Medulla oblongata (tissue), 1 donor: Measurements from ENCODE around the gene MAN1C1.
"Not testable (repeated sequence)": the region's sequence is repeated elsewhere in the genome, so short reads cannot be mapped to it uniquely, and the experiment has no call there.

ENCODE experiments used
- DNase-seq: peaks from one replicate; pipeline ENCODE4 v3.0.0-alpha.2; 2015; ENCODE audit errors: extremely low spot score

Gene MAN1C1

GRCh38 chr1:25698252-25698651 is 81.7 kb downstream of the MAN1C1 start:
- DNase-seq, result no peak

GRCh38 chr1:25699059-25699458 is 82.5 kb downstream of the MAN1C1 start:
- DNase-seq, result not testable (repeated sequence)

GRCh38 chr1:25699500-25700143 is 83.0 kb downstream of the MAN1C1 start:
- DNase-seq, result no peak

GRCh38 chr1:25700144-25700523 is 83.5 kb downstream of the MAN1C1 start:
- DNase-seq, result peak; percentile 53

DNA sequence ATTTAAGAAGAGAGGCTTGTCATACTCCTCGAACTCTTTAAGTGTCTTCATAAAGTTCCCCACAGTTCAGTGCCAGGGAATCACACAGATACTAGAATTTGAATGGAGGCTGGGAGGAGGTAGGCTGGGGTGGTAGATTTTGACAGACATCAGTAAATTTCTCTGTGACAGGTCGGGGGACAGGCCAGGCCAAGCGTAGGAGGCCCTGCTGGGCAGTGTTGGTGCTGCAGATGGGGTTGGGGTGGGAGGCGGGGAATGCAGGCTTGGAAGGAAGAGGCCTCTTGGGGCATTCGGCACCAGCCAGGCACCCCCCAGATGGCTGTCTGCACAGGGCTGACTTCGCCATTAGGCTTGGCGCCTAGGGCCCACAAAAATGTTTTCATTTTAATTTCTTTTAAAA is 84.0 kb downstream of the MAN1C1 start:
- DNase-seq, result no peak

GRCh38 chr1:25701030-25701785 is 84.6 kb downstream of the MAN1C1 start:
- DNase-seq, result no peak

- no peak for DNase-seq
Observed at GRCh38 chr1:25702101-25702775, 85.6 kb downstream of the MAN1C1 start.

DNA sequence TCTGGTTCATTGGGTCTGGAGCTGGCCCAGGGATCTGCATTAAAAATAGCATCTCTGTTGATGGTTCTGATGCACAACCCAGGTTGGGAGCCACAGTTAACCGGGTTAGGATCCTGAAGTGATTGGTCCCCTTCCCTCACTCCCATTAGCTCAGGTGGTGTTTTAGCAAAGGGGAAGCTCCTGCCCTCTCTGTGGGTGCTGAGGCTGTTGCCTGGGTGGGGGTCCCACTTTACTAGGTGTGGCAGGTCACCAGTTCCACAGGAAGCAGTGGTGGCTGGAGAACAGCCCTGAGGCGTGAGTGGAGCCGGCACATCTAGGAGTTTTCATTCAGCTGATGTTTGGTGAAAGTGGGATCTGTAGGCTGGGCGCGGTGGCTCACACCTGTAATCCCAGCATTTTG is 86.5 kb downstream of the MAN1C1 start:
- DNase-seq, result no peak

DNA sequence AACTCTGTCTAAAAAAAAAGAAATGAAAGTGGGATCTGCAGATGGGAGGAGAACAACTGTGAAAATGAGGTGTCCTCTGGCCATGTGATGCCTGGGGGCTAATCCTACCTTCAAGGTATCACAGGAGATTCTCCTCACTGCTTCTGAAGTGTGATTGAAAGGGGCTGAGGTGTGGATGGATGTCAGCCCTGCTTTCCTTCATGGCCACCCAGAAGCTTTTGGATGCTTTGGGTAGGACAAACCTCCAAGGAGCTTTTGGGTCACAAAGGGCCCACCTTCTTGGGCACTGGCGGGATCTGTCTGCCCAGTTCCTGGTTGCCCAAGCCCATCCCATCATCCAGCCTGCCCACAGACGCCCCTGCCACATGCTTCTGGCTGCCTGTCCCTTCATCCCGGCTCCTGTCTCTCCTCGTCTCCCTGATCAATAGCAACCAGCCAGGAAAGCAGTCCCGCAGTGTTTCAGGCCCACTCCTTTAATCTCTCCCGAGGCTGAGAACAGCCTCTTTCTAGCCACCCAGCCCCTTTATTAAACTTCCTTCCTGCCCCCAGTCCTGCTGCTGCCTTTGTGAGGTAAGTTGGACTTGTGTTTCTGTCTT is 87.2 kb downstream of the MAN1C1 start:
- no peak for DNase-seq

GRCh38 chr1:25704267-25704691 is 87.7 kb downstream of the MAN1C1 start:
- DNase-seq, result peak; percentile 57

DNA sequence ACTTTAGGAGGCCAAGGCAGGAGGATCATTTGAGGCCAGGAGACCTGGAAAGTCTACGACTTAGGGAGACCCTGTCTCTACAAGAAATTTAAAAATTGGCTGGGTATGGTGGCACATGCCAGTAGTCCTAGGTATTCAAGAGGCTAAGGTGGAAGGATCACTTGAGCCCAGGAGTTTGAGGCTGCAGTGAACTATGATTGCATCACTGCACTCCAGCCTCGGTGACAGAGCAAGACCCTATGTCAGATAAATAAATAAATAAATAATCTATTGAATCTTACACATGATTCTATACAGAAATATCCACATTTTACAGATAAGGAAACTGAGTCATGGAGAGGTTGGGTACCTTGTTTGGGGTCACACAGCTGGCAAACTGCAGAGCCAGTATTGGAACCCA is 89.1 kb downstream of the MAN1C1 start:
- DNase-seq, result no peak

DNA sequence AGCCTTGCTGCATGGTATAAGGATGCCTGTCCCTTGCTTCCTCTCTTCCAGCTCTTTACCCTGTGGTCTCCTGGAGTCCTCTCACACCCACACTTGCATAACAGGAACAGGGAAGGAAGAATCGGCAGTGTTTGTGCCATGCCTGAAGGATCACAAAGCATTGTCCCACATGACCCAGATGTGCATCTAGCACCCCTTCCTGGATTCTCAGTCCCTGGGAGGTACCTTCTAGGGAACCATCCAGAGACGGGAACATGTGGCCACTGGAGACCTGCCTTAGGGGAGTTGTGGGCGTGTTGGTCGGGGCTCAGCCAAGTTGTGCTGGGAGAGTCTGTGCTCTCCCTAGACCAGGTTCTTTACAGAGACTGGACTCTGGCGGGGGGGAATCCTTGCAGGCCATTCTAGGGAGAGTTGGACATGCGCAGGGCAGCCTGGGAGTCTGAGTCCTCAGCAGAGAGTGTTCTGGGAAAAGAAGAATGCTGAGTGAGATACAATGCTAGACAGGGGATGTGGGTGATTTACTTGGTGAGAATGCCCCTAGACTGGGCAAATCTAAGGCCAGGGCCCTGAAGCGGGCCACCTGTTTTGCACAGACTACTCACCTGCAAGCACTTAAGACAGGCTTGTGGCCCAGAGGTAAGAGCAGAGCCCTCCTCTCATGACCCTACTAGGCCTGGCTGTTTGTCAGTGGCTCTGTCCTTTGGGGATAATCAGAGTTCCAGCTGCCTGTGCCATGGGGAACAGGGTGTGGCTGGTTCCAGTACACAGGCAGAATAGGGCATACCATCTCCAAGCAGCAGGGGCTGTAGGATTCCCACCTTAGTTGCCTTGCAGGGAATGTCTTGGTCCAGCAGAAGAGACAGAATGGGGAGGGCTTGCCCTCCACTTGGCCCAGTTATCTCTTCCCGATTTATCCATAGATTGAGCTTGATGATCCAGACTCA is 89.8 kb downstream of the MAN1C1 start:
- DNase-seq, result no peak

GRCh38 chr1:25707280-25708016 is 90.9 kb downstream of the MAN1C1 start:
- DNase-seq, result no peak

DNA sequence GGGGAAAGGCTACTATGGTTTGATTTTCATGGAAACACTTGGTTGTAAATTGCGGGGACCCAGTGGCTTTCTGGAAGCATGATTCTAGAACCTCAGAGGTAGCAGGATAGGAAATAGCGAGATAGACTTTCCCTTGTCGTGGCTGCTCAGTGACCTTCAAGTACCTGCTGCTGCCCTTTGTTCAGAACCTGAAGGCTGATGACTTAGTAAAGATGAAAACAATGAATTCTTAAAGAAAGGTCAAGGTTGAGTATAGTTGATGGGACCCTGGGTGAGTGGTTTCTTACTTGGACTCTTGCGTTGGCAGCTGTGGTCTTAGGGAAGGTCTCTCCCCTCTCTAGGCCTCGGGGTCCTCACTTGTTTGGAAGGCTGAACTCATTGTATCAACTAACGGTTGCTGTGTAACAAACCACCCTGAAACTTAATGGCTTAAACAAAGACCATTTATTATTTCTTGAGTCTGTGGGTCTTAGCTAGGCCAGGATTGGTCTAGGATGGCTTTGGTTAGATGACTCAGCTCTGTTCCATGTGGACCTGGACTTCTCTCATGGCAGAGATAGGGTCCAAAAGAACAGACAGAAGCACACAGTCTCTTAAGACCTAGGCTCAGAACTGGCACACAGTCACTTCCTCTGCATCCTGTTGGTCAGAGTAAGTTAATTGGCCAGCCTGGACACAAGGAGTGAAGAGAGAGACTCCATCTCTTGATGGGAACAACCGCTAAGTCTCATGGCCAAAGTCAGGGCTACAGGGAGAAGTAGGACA is 94.2 kb downstream of the MAN1C1 start:
- no peak for DNase-seq

GRCh38 chr1:25711555-25712298 is 95.1 kb downstream of the MAN1C1 start:
- DNase-seq, result peak; percentile 41

DNA sequence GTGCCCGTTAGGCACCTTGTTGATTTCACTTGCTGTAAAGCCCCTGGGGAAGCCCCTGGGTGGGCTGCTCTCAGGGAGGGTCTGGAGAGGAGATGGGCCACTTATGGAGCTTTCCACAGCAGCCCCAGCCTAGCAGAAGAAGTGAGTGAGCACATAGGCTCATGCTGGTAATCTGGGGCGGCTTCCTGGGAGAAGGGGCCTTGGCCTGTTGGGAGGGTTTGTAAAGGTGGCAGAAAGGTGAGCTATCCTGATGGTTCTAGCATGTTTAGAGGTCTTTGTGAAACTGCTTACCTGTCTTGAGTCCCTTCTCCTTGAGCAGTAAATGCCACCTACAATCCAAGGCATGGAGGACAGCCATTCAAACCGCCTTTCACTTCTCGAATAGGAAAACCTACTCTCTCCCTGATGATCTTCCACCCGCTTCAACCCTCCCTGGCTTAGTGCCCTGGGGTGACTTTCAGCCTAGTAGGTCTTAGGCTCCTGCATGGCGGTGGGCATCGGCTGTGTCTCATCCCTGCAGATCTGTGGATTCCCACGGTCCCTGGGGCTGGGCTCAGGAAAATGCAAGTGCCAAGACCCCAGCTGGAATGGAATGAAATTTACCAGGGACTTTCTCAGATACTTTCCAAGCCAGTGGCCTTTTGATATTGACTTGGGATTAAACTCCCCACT is 95.8 kb downstream of the MAN1C1 start:
- DNase-seq, result no peak

- DNase-seq, result no peak
Observed at GRCh38 chr1:25713961-25714360, 97.4 kb downstream of the MAN1C1 start.

GRCh38 chr1:25714372-25714931 is 97.9 kb downstream of the MAN1C1 start:
- DNase-seq, result no peak
